Caco-2 (cell line): ENCODE measurements around the gene LDB2. TPM values are rescaled to one million over a fixed set of nuclear protein-coding genes. Genes with fewer than 3 reads are reported as not detected.
"Not testable (repeated sequence)": the region's sequence is repeated elsewhere in the genome, so short reads cannot be mapped to it uniquely, and the experiment has no call there.

ENCODE experiments used
- BruUV-seq: library from RNA; stranded (reverse); fragments of 400-500 nt; replicated peaks from 2 replicates; lab custom pipeline; 2021; lab: Mats Ljungman, UMichigan
- CTCF ChIA-PET: fragments of 300-600 bp; sonication (Branson Sonifier 250); formaldehyde crosslinking; loops from one replicate; lab custom pipeline; 2022; ENCODE audit warnings: antibody characterized with exemption; lab: Charles Lee
- POLR2A ChIA-PET: fragments of 300-600 bp; sonication (Branson Sonifier 250); formaldehyde crosslinking; loops from one replicate; lab custom pipeline; 2022; ENCODE audit warnings: antibody characterized with exemption; lab: Charles Lee
- DNase-seq, 2 experiments: peaks; one replicate each; pipeline versions ENCODE4 v3.0.0 to v3.0.0-alpha.2; 2020 to 2022
- H3K27me3 ChIP-seq: replicated peaks from 2 replicates; pipeline ENCODE4 v1.6.0; 2011; ENCODE audit warnings: low read length; ENCODE audit not compliant: control insufficient read depth, insufficient read depth
- H3K36me3 ChIP-seq: 2 replicates; pipeline ENCODE4 v1.5.1; 2011; ENCODE audit warnings: low read length; ENCODE audit not compliant: control insufficient read depth, insufficient read depth
- H3K4me1 ChIP-seq: fragments of 250-450 bp; sonication (Bioruptor Pico); 2 replicates; pipeline ENCODE4 v1.5.1; 2020; ENCODE audit warnings: mild to moderate bottlenecking
- H3K4me3 ChIP-seq: 2 replicates; pipeline ENCODE4 v1.5.1; 2011; ENCODE audit warnings: low read depth, mild to moderate bottlenecking, control low read depth, low read length
- H3K9me3 ChIP-seq: fragments of 250-450 bp; sonication (Bioruptor Pico); 2 replicates; pipeline ENCODE4 v1.5.1; 2020; ENCODE audit warnings: mild to moderate bottlenecking, moderate library complexity
- H3K27ac Mint-ChIP-seq: one replicate; pipeline ENCODE4 v1.8.0; 2022; ENCODE audit warnings: mixed read lengths; ENCODE audit not compliant: unreplicated experiment
- H3K27me3 Mint-ChIP-seq: one replicate; pipeline ENCODE4 v1.8.0; 2022; ENCODE audit warnings: mixed read lengths; ENCODE audit not compliant: insufficient read depth, unreplicated experiment
- H3K36me3 Mint-ChIP-seq: one replicate; pipeline ENCODE4 v1.8.0; 2022; ENCODE audit warnings: mild to moderate bottlenecking, mixed read lengths; ENCODE audit not compliant: insufficient read depth, unreplicated experiment
- H3K4me1 Mint-ChIP-seq: one replicate; pipeline ENCODE4 v1.8.0; 2022; ENCODE audit warnings: low read depth, mixed read lengths; ENCODE audit not compliant: unreplicated experiment
- H3K4me3 Mint-ChIP-seq: one replicate; pipeline ENCODE4 v1.8.0; 2022; ENCODE audit warnings: mild to moderate bottlenecking, moderate library complexity, mixed read lengths; ENCODE audit not compliant: unreplicated experiment
- H3K9me3 Mint-ChIP-seq: one replicate; pipeline ENCODE4 v1.8.0; 2022; ENCODE audit warnings: mixed read lengths; ENCODE audit not compliant: unreplicated experiment
- intact Hi-C: fragments of 100-400 bp; cut with micrococcal nuclease; formaldehyde crosslinking; loops from one replicate; pipeline ENCODE4 v1.10.0; 2022; ENCODE audit not compliant: unreplicated experiment
- total RNA-seq: library from RNA; stranded (reverse); gene quantifications from 2 replicates; pipeline ENCODE4 v1.2.3, GENCODE V29; 2022
- TF ChIP-seq, protein P1 (sequence below), 2 experiments: fragments of 200-600 bp in 1 of 2; IDR thresholded peaks; 1 replicate in 1 of 2; 2 replicates in 1 of 2; pipeline versions ENCODE4 v1.5.1 to v1.8.0; 2011 to 2022; ENCODE audit warnings: antibody characterized with exemption in 1 of 2, control low read depth in 1 of 2, inconsistent platforms in 1 of 2, low read depth in 1 of 2, low read length in 1 of 2, mild to moderate bottlenecking in 1 of 2, moderate library complexity in 1 of 2; ENCODE audit not compliant: insufficient read depth in 1 of 2, severe bottlenecking in 1 of 2, unreplicated experiment in 1 of 2

The LDB2 gene
- total RNA-seq, 1 experiment from 2014 or later = not detected

DNA sequence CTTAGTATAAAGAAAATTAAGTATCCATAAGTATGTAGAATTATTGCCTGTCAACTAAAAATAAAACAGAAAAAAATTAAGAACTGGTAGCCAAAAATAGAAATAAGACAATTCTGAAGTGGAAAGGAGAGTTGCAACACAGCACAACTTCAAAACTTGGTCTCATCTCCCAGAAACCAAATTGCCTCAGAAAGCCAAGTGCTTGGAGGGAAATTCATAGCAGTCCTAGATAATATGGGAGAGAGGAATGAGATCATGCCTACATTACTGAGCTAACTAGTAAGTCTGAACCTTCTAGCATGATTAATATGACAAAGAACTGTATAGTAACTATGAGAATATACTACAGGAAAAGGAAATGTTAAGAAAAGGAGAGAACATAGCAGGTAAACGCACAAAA, 256.5 kb downstream of the LDB2 start:
- DNase-seq = no peak
- Histone ChIP-seq H3K36me3 (no peaks in the 10 kb centered on the region), H3K9me3 (no peaks in the 10 kb centered on the region), H3K4me1 (no peaks in the 10 kb centered on the region), H3K27me3 (no peaks in the 10 kb centered on the region; the same call in 1 of the 2 replicates), H3K4me3 (no peak overlapping the region)
- TF ChIP-seq, protein P1, sequence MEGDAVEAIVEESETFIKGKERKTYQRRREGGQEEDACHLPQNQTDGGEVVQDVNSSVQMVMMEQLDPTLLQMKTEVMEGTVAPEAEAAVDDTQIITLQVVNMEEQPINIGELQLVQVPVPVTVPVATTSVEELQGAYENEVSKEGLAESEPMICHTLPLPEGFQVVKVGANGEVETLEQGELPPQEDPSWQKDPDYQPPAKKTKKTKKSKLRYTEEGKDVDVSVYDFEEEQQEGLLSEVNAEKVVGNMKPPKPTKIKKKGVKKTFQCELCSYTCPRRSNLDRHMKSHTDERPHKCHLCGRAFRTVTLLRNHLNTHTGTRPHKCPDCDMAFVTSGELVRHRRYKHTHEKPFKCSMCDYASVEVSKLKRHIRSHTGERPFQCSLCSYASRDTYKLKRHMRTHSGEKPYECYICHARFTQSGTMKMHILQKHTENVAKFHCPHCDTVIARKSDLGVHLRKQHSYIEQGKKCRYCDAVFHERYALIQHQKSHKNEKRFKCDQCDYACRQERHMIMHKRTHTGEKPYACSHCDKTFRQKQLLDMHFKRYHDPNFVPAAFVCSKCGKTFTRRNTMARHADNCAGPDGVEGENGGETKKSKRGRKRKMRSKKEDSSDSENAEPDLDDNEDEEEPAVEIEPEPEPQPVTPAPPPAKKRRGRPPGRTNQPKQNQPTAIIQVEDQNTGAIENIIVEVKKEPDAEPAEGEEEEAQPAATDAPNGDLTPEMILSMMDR (IDR thresholded peaks at IDR 0.05; ENCODE audit: insufficient read depth in 1 of 2, low read depth in 1 of 2, low read length in 1 of 2, severe bottlenecking in 1 of 2, unreplicated experiment in 1 of 2) = no peak
- ChIA-PET CTCF (no interaction called here), POLR2A (no interaction called here)
- Mint-ChIP-seq H3K9me3 (no peaks in the 10 kb centered on the region), H3K4me1 (no peaks in the 10 kb centered on the region), H3K27ac (no peak overlapping the region), H3K4me3 (no peak overlapping the region), H3K27me3 (peaks cover 7% of the 10 kb centered on the region), H3K36me3 (no peaks in the 10 kb centered on the region)
- intact Hi-C loops = no loop called here
- no TSS peak for BruUV-seq

DNA sequence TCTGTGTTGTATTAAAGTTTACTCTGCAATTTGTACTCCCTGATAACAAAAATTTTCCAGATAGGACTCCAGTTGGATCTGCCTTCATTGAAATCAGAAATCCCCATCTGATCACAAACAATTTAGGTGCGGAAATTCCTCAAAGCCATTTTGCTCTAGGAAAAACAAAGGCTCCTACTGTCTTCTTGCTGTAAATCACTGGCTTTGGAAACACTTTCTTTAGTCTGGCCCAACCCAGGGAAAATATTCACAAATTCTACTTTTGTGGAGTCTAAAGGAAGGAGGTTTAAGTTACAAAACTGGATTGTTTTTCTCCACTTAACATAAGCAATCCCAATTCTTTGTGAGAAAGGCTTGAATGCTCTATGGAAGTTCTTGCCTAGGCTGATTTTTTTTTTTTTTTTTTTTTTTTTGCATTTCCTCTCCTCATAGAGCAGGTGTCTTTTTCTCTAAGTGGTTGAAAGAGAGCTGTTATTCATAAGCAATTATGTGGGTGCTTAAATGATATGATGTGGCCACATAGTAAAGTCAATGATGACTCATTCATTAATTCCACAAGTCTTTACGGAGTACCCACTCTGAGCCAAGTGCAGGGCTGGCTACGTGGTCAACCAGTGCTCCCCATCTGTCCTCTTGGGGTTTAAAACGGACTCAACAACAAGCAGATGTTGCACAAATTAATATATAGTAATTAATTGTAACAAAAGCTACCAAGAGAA, 261.4 kb downstream of the LDB2 start:
- CTCF ChIA-PET = no interaction called here
- H3K27ac Mint-ChIP-seq = no peak overlapping the region
- H3K4me1 Mint-ChIP-seq = no peaks in the 10 kb centered on the region
- H3K4me3 Mint-ChIP-seq = no peak overlapping the region
- H3K36me3 Mint-ChIP-seq = no peaks in the 10 kb centered on the region
- H3K27me3 Mint-ChIP-seq = peaks cover 2% of the 10 kb centered on the region
- DNase-seq = no peak
- Histone ChIP-seq H3K27me3 (no peaks in the 10 kb centered on the region; the same call in 1 of the 2 replicates), H3K4me3 (no peak overlapping the region), H3K36me3 (no peaks in the 10 kb centered on the region), H3K9me3 (no peaks in the 10 kb centered on the region), H3K4me1 (no peaks in the 10 kb centered on the region)
- POLR2A ChIA-PET = no interaction called here
- intact Hi-C loops = no loop called here
- no peaks in the 10 kb centered on the region for H3K9me3 Mint-ChIP-seq
- BruUV-seq = no TSS peak
- TF ChIP-seq, protein P1 (IDR thresholded peaks at IDR 0.05; ENCODE audit: insufficient read depth in 1 of 2, low read depth in 1 of 2, low read length in 1 of 2, severe bottlenecking in 1 of 2, unreplicated experiment in 1 of 2) = no peak

DNA sequence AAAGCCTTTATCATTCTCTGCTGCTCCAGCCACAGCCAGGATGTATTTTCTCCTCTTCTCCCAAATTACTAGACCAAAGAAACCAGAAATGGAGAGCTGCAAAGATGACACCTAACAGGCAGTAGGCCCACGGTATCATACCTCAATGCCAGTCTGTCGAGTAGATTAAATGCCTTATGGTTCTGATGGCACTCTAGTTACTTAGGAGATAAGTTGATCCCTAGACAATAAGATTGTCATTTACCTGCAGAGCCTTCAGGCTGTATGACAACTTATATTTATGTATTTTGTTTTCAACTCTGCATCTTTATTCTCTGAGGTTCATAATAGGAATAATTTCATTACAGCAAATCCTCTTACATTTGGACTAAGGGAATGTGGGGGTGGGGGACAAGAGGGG, 262.1 kb downstream of the LDB2 start:
- POLR2A ChIA-PET = no interaction called here
- intact Hi-C loops = no loop called here
- Mint-ChIP-seq H3K36me3 (no peaks in the 10 kb centered on the region), H3K4me3 (no peak overlapping the region), H3K27ac (no peak overlapping the region), H3K4me1 (peaks cover 4% of the 10 kb centered on the region), H3K27me3 (no peaks in the 10 kb centered on the region), H3K9me3 (no peaks in the 10 kb centered on the region)
- Histone ChIP-seq H3K4me1 (no peaks in the 10 kb centered on the region), H3K4me3 (no peak overlapping the region), H3K27me3 (no peaks in the 10 kb centered on the region; the same call in 1 of the 2 replicates), H3K36me3 (no peaks in the 10 kb centered on the region), H3K9me3 (no peaks in the 10 kb centered on the region)
- DNase-seq = no peak
- no TSS peak for BruUV-seq
- CTCF ChIA-PET = no interaction called here
- TF ChIP-seq, protein P1 (IDR thresholded peaks at IDR 0.05; ENCODE audit: insufficient read depth in 1 of 2, low read depth in 1 of 2, low read length in 1 of 2, severe bottlenecking in 1 of 2, unreplicated experiment in 1 of 2) = no peak

DNA sequence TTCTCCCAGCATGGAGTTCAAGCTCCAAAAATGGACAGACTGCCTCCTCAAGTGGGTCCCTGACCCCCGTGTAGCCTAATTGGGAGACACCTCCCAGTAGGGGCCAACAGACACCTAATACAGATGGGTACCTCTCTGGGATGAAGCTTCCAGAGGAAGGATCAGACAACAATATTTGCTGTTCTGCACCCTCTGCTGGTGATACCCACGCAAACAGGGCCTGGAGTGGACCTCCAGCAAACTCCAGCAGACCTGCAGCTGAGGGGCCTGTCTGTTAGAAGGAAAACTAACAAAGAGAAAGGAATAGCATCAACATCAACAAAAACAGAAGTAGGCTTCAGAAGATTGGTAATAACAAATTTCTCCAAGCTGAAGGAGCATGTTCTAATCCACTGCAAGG, 269.2 kb downstream of the LDB2 start:
- H3K9me3 Mint-ChIP-seq, CTCF ChIA-PET, H3K27ac Mint-ChIP-seq, H3K4me3 Mint-ChIP-seq, DNase-seq, POLR2A ChIA-PET, H3K4me1 Mint-ChIP-seq, H3K9me3 ChIP-seq, H3K36me3 Mint-ChIP-seq, BruUV-seq, H3K27me3 ChIP-seq, H3K27me3 Mint-ChIP-seq, intact Hi-C loops, H3K36me3 ChIP-seq, H3K4me3 ChIP-seq, H3K4me1 ChIP-seq: not testable (repeated sequence)

DNA sequence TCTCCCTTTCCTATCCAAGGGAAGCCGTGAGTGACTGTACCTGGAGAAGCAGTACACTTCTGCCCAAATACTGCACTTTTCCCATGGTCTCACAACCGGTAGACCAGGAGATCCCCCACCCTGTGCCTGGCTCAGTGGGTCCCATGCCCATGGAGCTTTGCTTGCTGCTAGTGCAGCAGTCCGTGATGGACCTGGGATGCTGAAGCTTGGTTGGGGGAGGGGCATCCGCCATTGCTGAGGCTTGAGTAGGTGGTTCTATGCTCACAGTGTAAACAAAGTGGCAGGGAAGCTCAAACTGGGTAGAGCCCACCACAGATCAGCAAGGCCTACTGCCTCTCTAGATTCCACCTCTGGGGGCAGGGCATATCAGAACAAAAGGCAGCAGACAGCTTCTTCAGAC, 269.6 kb downstream of the LDB2 start:
- H3K36me3 Mint-ChIP-seq, CTCF ChIA-PET: not testable (repeated sequence)

More for the DNA sequence above, 269.6 kb downstream of the LDB2 start:
- H3K4me1 Mint-ChIP-seq, H3K27ac Mint-ChIP-seq, H3K9me3 ChIP-seq, H3K4me1 ChIP-seq, POLR2A ChIA-PET, DNase-seq, H3K27me3 Mint-ChIP-seq, H3K4me3 Mint-ChIP-seq, H3K27me3 ChIP-seq, H3K9me3 Mint-ChIP-seq, BruUV-seq, H3K4me3 ChIP-seq, intact Hi-C loops, H3K36me3 ChIP-seq: not testable (repeated sequence)
